ENCODE results near the gene CACNA1D.

The CACNA1D gene

GRCh38 chr3:53613125-53613524, 118.7 kb downstream of the CACNA1D start:
- Histone ChIP-seq H3K9me3 (ENCODE audit: low read depth, low read length) (no peaks in the 10 kb centered on the region), H3K27ac (no peak overlapping the region), H3K36me3 (ENCODE audit: insufficient read depth, low read length) (no peaks in the 10 kb centered on the region), H3K9ac (ENCODE audit: insufficient read length) (no peak overlapping the region), H3K4me3 (no peak overlapping the region)
- TF ChIP-seq EZH2 (IDR thresholded peaks at IDR 0.05) (no peak), POLR2AphosphoS5 (IDR thresholded peaks at IDR 0.05; ENCODE audit: borderline replicate concordance, low read depth, low read length) (no peak), FOXP2 (optimal IDR thresholded peaks at IDR 0.05; ENCODE audit: control extremely low read depth, extremely low read length, insufficient read depth) (no peak)
- DNase-seq (ENCODE audit: low read depth, low spot score), result no peak

DNA sequence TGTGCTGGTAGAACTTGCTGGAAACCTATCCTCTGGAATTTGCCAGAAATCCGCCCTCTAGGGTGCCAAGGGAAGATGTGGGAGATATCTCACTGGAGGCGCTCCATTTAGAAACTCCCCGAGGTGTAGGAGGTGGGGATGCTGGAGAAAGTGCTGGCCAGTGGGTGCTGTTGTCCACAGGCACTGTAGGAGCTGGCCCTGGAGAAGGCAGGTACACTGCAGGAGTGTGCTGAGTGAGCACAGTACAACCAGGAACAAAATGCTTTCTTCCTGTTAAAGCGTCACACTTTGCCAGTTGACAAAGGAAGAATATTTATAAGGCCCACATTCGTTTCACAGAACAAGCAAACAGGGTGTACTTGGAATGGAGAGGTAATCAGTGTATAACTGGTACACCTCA, 119.9 kb downstream of the CACNA1D start:
- Histone ChIP-seq H3K27ac (no peak overlapping the region), H3K9me3 (ENCODE audit: low read depth, low read length) (no peaks in the 10 kb centered on the region), H3K36me3 (ENCODE audit: insufficient read depth, low read length) (no peaks in the 10 kb centered on the region), H3K9ac (ENCODE audit: insufficient read length) (no peak overlapping the region), H3K4me3 (no peak overlapping the region)
- no peak for DNase-seq (ENCODE audit: low read depth, low spot score)
- TF ChIP-seq EZH2 (IDR thresholded peaks at IDR 0.05) (no peak), FOXP2 (optimal IDR thresholded peaks at IDR 0.05; ENCODE audit: control extremely low read depth, extremely low read length, insufficient read depth) (no peak), POLR2AphosphoS5 (IDR thresholded peaks at IDR 0.05; ENCODE audit: borderline replicate concordance, low read depth, low read length) (no peak)

DNA sequence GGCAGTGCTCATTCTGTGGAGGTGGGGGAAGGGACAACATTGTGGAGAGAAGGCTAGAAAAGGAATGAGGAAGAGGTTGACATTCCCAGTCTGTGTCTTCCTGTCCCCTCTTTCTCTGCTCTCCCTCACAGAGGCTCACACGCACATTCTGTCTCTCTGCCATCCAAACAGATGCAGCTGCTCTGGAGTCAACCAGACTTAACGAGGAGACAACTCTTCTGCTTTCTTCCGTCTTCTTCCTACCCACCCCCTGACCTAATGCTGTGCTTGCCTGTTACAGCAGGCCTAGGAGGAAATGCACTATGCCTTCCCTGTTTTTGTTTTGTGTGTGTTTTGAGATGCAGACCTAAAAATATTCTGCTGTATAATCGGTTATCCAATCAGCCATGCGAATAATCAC, 121.9 kb downstream of the CACNA1D start:
- no peak for TF ChIP-seq POLR2AphosphoS5 (IDR thresholded peaks at IDR 0.05; ENCODE audit: borderline replicate concordance, low read depth, low read length)
- TF ChIP-seq FOXP2 (optimal IDR thresholded peaks at IDR 0.05; ENCODE audit: control extremely low read depth, extremely low read length, insufficient read depth), result no peak
- no peak for TF ChIP-seq EZH2 (IDR thresholded peaks at IDR 0.05)
- Histone ChIP-seq H3K36me3 (ENCODE audit: insufficient read depth, low read length) (no peaks in the 10 kb centered on the region), H3K9ac (ENCODE audit: insufficient read length) (no peak overlapping the region), H3K9me3 (ENCODE audit: low read depth, low read length) (no peaks in the 10 kb centered on the region), H3K4me3 (no peak overlapping the region), H3K27ac (no peak overlapping the region)
- no peak for DNase-seq (ENCODE audit: low read depth, low spot score)

GRCh38 chr3:53616971-53617892, 122.8 kb downstream of the CACNA1D start:
- Histone ChIP-seq H3K36me3 (ENCODE audit: insufficient read depth, low read length) (no peaks in the 10 kb centered on the region), H3K9me3 (ENCODE audit: low read depth, low read length) (no peaks in the 10 kb centered on the region), H3K27ac (no peak overlapping the region), H3K4me3 (no peak overlapping the region), H3K9ac (ENCODE audit: insufficient read length) (no peak overlapping the region)
- TF ChIP-seq FOXP2 (optimal IDR thresholded peaks at IDR 0.05; ENCODE audit: control extremely low read depth, extremely low read length, insufficient read depth), result no peak
- no peak for TF ChIP-seq POLR2AphosphoS5 (IDR thresholded peaks at IDR 0.05; ENCODE audit: borderline replicate concordance, low read depth, low read length)
- no peak for TF ChIP-seq EZH2 (IDR thresholded peaks at IDR 0.05)
- no peak for DNase-seq (ENCODE audit: low read depth, low spot score)

GRCh38 chr3:53617893-53618523, 123.6 kb downstream of the CACNA1D start:
- H3K4me3 ChIP-seq, result no peak overlapping the region
- DNase-seq (ENCODE audit: low read depth, low spot score), result no peak
- no peaks in the 10 kb centered on the region for H3K9me3 ChIP-seq (ENCODE audit: low read depth, low read length)
- no peak for TF ChIP-seq EZH2 (IDR thresholded peaks at IDR 0.05)
- TF ChIP-seq POLR2AphosphoS5 (IDR thresholded peaks at IDR 0.05; ENCODE audit: borderline replicate concordance, low read depth, low read length), result no peak
- no peak for TF ChIP-seq FOXP2 (optimal IDR thresholded peaks at IDR 0.05; ENCODE audit: control extremely low read depth, extremely low read length, insufficient read depth)
- H3K9ac ChIP-seq (ENCODE audit: insufficient read length), result no peak overlapping the region
- H3K27ac ChIP-seq, result no peak overlapping the region
- no peaks in the 10 kb centered on the region for H3K36me3 ChIP-seq (ENCODE audit: insufficient read depth, low read length)

GRCh38 chr3:53618524-53618906, 124.1 kb downstream of the CACNA1D start:
- no peak overlapping the region for H3K27ac ChIP-seq
- DNase-seq (ENCODE audit: low read depth, low spot score), result no peak
- TF ChIP-seq EZH2 (IDR thresholded peaks at IDR 0.05), result no peak
- TF ChIP-seq POLR2AphosphoS5 (IDR thresholded peaks at IDR 0.05; ENCODE audit: borderline replicate concordance, low read depth, low read length), result no peak
- TF ChIP-seq FOXP2 (optimal IDR thresholded peaks at IDR 0.05; ENCODE audit: control extremely low read depth, extremely low read length, insufficient read depth), result no peak
- H3K36me3 ChIP-seq (ENCODE audit: insufficient read depth, low read length), result no peaks in the 10 kb centered on the region
- no peak overlapping the region for H3K4me3 ChIP-seq
- no peaks in the 10 kb centered on the region for H3K9me3 ChIP-seq (ENCODE audit: low read depth, low read length)
- H3K9ac ChIP-seq (ENCODE audit: insufficient read length), result no peak overlapping the region

DNA sequence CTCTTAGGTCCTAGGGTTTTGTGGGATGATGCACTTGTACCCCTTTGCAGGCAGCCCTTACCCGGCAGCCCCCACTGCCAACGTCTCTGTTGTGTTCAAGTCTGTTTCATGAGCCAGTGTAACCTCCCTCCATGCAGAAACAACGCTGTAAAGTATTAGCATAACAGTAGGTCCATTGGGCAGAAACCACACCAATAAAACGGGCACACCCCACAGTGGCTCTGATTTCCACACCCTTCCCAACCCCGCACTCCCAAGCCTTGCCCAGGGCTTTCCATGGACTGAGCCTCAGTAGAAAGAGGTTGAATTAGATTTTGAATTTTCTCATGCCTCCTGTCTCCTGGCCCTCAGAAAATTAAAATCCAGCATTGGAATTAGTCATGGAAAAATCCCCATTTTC, 124.5 kb downstream of the CACNA1D start:
- no peak overlapping the region for H3K4me3 ChIP-seq
- TF ChIP-seq EZH2 (IDR thresholded peaks at IDR 0.05) (no peak), POLR2AphosphoS5 (IDR thresholded peaks at IDR 0.05; ENCODE audit: borderline replicate concordance, low read depth, low read length) (no peak), FOXP2 (optimal IDR thresholded peaks at IDR 0.05; ENCODE audit: control extremely low read depth, extremely low read length, insufficient read depth) (no peak)
- no peaks in the 10 kb centered on the region for H3K9me3 ChIP-seq (ENCODE audit: low read depth, low read length)
- H3K27ac ChIP-seq, result no peak overlapping the region
- no peak for DNase-seq (ENCODE audit: low read depth, low spot score)
- H3K9ac ChIP-seq (ENCODE audit: insufficient read length), result no peak overlapping the region
- no peaks in the 10 kb centered on the region for H3K36me3 ChIP-seq (ENCODE audit: insufficient read depth, low read length)

DNA sequence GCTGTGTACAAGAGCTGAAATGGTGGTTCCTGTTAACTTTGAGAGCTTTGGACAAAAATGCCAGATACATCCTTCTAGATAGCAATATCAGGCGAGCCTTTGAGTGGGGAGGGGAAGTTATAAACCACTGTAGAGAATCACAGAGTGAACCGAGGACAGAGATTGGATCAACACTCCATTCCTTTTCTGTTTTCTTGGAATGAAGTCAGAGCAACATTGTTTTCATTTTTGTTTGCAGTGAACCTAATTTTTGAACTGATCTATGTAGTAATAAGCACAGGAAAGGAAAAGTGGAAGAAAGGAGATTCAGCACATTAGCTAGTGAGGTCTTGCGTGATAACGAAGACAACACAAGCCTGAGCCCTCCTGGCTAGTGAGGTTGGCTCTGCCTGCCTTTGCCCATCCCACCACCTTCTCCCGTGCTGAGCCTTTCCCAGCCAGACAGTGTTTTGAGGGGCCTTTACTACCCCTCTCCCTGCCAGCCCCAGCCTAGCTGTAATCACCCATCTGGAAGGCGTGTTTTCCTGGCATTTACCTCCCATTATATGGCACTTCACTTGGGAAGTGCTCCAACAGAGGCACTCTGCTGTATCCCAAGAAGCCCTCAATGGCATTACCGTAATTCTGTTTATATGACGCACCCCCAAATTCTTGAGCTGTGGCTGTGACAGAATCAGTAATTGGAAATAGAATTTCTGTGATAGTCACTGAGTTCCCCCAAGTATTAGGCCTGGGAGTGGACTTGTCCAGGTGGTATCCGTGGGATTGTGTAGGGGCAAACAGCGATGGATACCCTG, 129.8 kb downstream of the CACNA1D start:
- no peak for DNase-seq (ENCODE audit: low read depth, low spot score)
- Histone ChIP-seq H3K27ac (no peak overlapping the region), H3K9me3 (ENCODE audit: low read depth, low read length) (no peaks in the 10 kb centered on the region), H3K9ac (ENCODE audit: insufficient read length) (no peak overlapping the region), H3K36me3 (ENCODE audit: insufficient read depth, low read length) (no peaks in the 10 kb centered on the region), H3K4me3 (no peak overlapping the region)
- TF ChIP-seq FOXP2 (optimal IDR thresholded peaks at IDR 0.05; ENCODE audit: control extremely low read depth, extremely low read length, insufficient read depth) (no peak), POLR2AphosphoS5 (IDR thresholded peaks at IDR 0.05; ENCODE audit: borderline replicate concordance, low read depth, low read length) (no peak), EZH2 (IDR thresholded peaks at IDR 0.05) (no peak)
